ENCODE measurements around the gene ZNF665.
"Not testable (repeated sequence)": the region's sequence is repeated elsewhere in the genome, so short reads cannot be mapped to it uniquely, and the experiment has no call there.

ZNF665 gene

DNA sequence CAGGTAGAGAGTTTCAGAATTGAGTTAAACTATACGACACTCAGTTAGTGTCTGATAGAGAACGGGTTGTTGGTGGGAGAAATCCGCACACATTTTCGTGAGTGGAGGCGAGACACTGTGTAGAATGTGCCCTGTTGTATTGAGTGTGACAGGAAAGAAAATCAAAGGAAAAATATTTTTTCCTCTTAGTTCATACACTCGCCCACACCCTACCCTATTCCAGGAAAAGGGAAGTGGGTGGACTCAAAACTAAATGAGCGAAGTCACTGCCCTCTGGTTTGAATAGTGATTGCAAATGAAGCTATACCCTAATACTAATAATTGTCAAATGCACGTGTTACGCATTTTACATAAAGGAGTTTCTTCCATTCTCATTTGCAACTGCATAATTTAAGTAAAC lies 36.3 kb downstream of the ZNF665 start:
- no peak for DNase-seq

- no peak for DNase-seq
These were observed 45.5 kb downstream of the ZNF665 start for GRCh38 chr19:53147645-53148044.

GRCh38 chr19:53140351-53140750 lies 52.8 kb downstream of the ZNF665 start:
- DNase-seq = no peak

- no peak for DNase-seq
These were observed 56.7 kb downstream of the ZNF665 start for GRCh38 chr19:53136432-53136831.

- DNase-seq = no peak
These were observed 60.8 kb downstream of the ZNF665 start, which contains the start of gene ZNF415 for GRCh38 chr19:53132141-53132991. Gene ZNF415 (minus strand): TSS chr19:53132910. CDS start chr19:53122676, 10,234 bp downstream.

DNA sequence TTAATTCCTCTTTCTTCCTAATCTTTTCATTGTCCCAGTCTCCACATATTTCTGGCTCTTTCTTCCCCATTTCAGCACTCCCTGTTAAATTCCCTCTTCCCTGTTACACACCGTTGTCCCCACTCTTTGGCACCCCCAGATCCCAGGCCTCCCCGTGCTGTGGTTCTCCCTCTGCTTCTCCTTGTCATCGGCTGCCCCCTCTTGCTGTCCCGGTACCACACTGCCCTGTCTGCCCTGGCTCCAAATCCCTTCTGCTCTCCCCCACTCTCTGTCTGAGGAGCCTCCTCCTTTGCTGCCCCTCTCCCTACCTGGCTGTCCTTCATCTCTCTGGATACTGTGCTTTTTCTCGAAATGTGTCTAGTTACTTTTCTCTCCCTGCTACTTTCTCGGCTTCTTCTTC lies 61.4 kb downstream of the ZNF665 start:
- DNase-seq = no peak

DNA sequence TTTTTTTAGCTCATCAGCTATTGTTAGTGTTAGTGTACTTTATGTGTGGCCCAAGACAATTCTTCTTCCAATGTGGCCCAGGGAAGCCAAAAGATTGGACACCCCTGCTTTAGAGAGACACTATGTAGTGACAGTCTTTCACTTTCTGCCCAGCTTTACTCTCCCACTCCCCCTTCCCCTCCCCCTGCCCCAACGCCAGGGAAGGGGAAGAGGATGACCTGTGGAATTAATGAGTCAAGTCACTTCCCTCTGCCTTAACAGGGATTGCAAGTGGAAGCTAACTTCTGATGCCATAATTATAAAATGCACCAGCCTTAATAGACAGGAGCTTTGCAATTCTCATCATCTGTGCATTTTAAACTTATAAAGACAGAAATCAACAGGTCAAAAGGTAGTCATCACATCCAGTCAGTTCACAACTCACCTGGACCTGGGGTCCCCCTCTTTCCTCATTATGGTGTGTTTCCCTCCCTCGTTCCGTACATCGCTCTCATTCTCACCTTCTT lies 62.0 kb downstream of the ZNF665 start:
- DNase-seq = no peak

DNA sequence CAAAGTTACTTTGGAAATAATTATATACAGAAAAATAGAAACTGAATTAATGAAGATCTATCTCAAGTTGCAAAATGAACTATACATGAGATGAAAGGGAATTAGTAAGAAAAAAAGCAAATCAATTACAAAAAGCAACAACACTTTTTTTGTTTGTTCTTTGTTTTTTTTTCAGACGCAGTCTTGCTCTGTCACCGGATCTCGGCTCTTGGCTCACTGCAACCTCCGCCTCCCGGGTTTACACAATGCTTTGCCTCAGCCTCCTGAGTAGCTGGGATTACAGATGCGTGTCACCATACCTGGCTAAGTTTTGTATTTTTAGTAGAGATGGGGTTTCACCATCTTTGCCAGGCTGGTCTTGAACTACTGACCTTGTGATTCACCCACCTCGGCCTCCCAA lies 62.7 kb downstream of the ZNF665 start:
- DNase-seq = no peak

DNA sequence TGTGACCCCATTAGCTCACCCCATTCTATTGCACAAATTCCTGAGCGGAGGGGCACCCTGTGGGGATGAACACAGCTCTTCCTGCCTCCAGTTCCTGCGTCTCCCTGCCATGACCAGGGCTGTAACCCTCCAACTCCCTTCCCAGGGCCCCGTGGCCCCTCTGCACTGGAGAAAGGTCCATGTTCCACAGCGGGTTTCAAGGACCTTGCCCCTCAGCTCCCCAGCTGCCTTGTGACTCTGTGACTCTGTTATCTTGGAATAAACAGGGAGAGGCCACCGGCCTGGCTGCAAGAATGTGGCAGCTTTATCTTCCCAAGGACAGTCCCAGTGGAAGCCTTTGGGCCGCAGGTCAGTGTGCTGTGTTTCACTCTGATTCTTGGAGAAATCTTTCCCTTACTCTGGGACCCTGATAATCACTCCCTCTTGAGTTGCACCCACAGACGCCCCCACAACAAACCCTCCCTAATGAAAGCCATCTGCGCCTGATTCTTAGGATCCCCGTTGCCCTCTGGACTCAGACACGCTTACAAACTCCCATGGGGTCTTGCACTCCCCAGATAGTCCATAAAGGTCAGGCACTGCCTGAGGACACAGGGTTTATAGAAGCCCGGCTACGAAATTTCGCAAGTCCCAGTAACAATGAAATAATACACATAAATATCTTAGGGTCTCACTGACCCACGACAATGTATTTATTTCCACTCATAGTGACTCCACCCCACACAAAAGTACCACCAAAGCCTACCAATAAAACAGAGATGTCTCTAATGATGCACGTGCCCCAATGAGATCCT lies 66.2 kb downstream of the ZNF665 start:
- DNase-seq = not testable (repeated sequence)

GRCh38 chr19:53123400-53123799 lies 69.8 kb downstream of the ZNF665 start:
- no peak for DNase-seq
